PC-9 (cell line): ENCODE results near the gene ERBB4. TPM values are rescaled to one million over a fixed set of nuclear protein-coding genes. Genes with fewer than 3 reads are reported as not detected.

Source experiments
- BruUV-seq: library from RNA; stranded (reverse); fragments of 400-500 nt; replicated peaks from 2 replicates; lab custom pipeline; 2021; lab: Mats Ljungman, UMichigan
- CTCF ChIA-PET: fragments of 300-600 bp; sonication (Branson Sonifier 250); formaldehyde crosslinking; loops from one replicate; lab custom pipeline; 2022; ENCODE audit warnings: antibody characterized with exemption; lab: Charles Lee
- POLR2A ChIA-PET: fragments of 300-600 bp; sonication (Branson Sonifier 250); formaldehyde crosslinking; loops from one replicate; lab custom pipeline; 2022; ENCODE audit warnings: antibody characterized with exemption; ENCODE audit not compliant: unreplicated experiment; lab: Charles Lee
- DNase-seq, 2 experiments: peaks; one replicate each; pipeline versions ENCODE4 v3.0.0 to v3.0.0-alpha.2; 2015 to 2022; ENCODE audit warnings: mixed read lengths in 1 of 2
- H2AFZ ChIP-seq: fragments of 200-600 bp; sonication (generic); 2 replicates; pipeline ENCODE4 v1.8.1; 2017; ENCODE audit warnings: antibody characterized with exemption
- H3F3A ChIP-seq: fragments of 200-600 bp; sonication (generic); 2 replicates; pipeline ENCODE4 v1.8.1; 2017; ENCODE audit warnings: antibody characterized with exemption, mild to moderate bottlenecking, low read depth; ENCODE audit not compliant: insufficient read depth
- H3K27ac ChIP-seq: fragments of 200-600 bp; sonication (generic); 2 replicates; pipeline ENCODE4 v1.6.1; 2016; ENCODE audit warnings: mixed run types
- H3K27me3 ChIP-seq: fragments of 200-600 bp; sonication (generic); 2 replicates; pipeline ENCODE4 v1.6.1; 2016; ENCODE audit warnings: low read depth, mixed run types; ENCODE audit not compliant: insufficient read depth
- H3K36me3 ChIP-seq: fragments of 200-600 bp; sonication (generic); 2 replicates; pipeline ENCODE4 v1.6.1; 2016; ENCODE audit warnings: low read depth, mixed run types
- H3K4me1 ChIP-seq: fragments of 200-600 bp; sonication (generic); replicated peaks from 2 replicates; pipeline ENCODE4 v1.6.1; 2016; ENCODE audit warnings: mixed run types; ENCODE audit not compliant: insufficient read depth
- H3K4me2 ChIP-seq: fragments of 200-600 bp; sonication (generic); 2 replicates; pipeline ENCODE4 v1.6.1; 2017; ENCODE audit warnings: mixed run types
- H3K4me3 ChIP-seq: fragments of 200-600 bp; sonication (generic); 2 replicates; pipeline ENCODE4 v1.6.1; 2016; ENCODE audit warnings: mixed run types
- H3K79me2 ChIP-seq: fragments of 200-600 bp; sonication (generic); 2 replicates; pipeline ENCODE4 v1.6.1; 2017; ENCODE audit warnings: low read depth, mixed run types
- H3K9me2 ChIP-seq: fragments of 200-600 bp; sonication (generic); 2 replicates; pipeline ENCODE4 v1.8.1; 2017; ENCODE audit warnings: mild to moderate bottlenecking; ENCODE audit not compliant: insufficient read depth
- H3K9me3 ChIP-seq: fragments of 200-600 bp; sonication (generic); 2 replicates; pipeline ENCODE4 v1.8.1; 2016; ENCODE audit warnings: low read depth; ENCODE audit not compliant: insufficient read depth
- H4K20me1 ChIP-seq: fragments of 200-600 bp; sonication (generic); 2 replicates; pipeline ENCODE4 v1.8.1; 2017; ENCODE audit not compliant: insufficient read depth
- CTCF ChIP-seq: fragments of 200-600 bp; sonication (generic); conservative IDR thresholded peaks from 2 replicates; pipeline ENCODE4 v1.6.1; 2017; ENCODE audit warnings: mixed run types, antibody characterized with exemption, mild to moderate bottlenecking, moderate library complexity
- EZH2 ChIP-seq: fragments of 200-600 bp; sonication (generic); IDR thresholded peaks from 2 replicates; pipeline ENCODE4 v1.8.0; 2017; ENCODE audit warnings: antibody characterized with exemption, low read depth
- intact Hi-C: fragments of 100-400 bp; cut with micrococcal nuclease; formaldehyde crosslinking; loops from one replicate; pipeline ENCODE4 v1.10.0; 2022; ENCODE audit not compliant: unreplicated experiment
- total RNA-seq: library from RNA; stranded (reverse); gene quantifications from 2 replicates; pipeline ENCODE4 v1.2.3, GENCODE V29; 2021

ERBB4 gene
- total RNA-seq, 1 experiment from 2014 or later: not detected

DNA sequence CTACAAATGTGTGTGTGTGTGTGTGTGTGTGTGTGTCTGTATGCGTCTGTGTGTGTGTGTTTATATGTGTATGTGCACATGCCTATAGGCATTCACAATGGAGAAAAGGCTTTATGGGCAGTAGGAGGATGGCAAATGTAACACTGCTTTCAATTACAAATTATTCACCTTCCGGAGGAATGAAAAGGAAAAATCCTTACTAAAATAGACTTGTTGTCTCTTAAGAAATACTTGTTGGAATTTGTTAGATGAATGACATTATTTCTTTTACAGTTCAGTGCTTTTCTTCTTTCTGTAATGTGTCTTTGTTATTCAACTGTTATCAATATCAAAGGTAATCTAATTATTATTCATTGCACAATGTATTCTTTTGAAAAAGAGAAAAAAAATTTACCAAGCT, 874.3 kb downstream of the ERBB4 start:
- no peaks in the 10 kb centered on the region for H3F3A ChIP-seq
- no peaks in the 10 kb centered on the region for H3K36me3 ChIP-seq
- no peaks in the 10 kb centered on the region for H3K9me2 ChIP-seq
- H4K20me1 ChIP-seq: no peaks in the 10 kb centered on the region
- H2AFZ ChIP-seq: no peak overlapping the region
- intact Hi-C loops: no loop called here
- TF ChIP-seq CTCF (no peak), EZH2 (no peak)
- no TSS peak for BruUV-seq
- no peaks in the 10 kb centered on the region for H3K4me1 ChIP-seq
- H3K4me3 ChIP-seq: no peak overlapping the region
- ChIA-PET POLR2A (no interaction called here), CTCF (no interaction called here)
- DNase-seq: no peak
- no peaks in the 10 kb centered on the region for H3K79me2 ChIP-seq
- no peak overlapping the region for H3K27ac ChIP-seq
- H3K27me3 ChIP-seq: no peaks in the 10 kb centered on the region
- no peak overlapping the region for H3K4me2 ChIP-seq
- H3K9me3 ChIP-seq: no peaks in the 10 kb centered on the region

GRCh38 chr2:211654211-211654780, 884.3 kb downstream of the ERBB4 start:
- H4K20me1 ChIP-seq: no peaks in the 10 kb centered on the region
- no peak overlapping the region for H2AFZ ChIP-seq
- POLR2A ChIA-PET: no interaction called here
- no peaks in the 10 kb centered on the region for H3K9me2 ChIP-seq
- no peak overlapping the region for H3K4me3 ChIP-seq
- no peaks in the 10 kb centered on the region for H3K4me1 ChIP-seq
- H3K4me2 ChIP-seq: no peak overlapping the region
- no peak for TF ChIP-seq CTCF
- TF ChIP-seq EZH2: no peak
- no peak overlapping the region for H3K27ac ChIP-seq
- BruUV-seq: no TSS peak
- no peaks in the 10 kb centered on the region for H3F3A ChIP-seq
- H3K79me2 ChIP-seq: no peaks in the 10 kb centered on the region
- no peaks in the 10 kb centered on the region for H3K9me3 ChIP-seq
- CTCF ChIA-PET: no interaction called here
- DNase-seq: no peak
- no peaks in the 10 kb centered on the region for H3K27me3 ChIP-seq
- H3K36me3 ChIP-seq: no peaks in the 10 kb centered on the region
- intact Hi-C loops: no loop called here

DNA sequence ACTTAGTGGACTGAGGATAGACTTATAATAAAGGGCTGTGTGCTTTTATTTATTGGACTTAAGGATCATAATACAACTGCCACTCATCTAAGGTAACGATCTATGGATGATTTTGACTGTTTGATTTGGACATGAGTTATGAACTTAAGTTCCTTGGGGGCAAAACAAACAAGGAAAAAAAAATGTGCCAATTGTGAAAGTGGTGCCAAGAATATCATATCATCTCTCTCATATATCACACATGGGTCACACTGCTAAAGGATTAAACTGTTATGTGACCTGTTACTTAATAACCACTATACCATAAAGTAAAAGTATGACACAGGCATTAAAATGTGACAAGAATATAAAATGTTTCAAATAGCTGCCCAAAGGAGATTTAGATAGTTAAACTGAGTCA, 886.3 kb downstream of the ERBB4 start:
- Histone ChIP-seq H3K27me3 (no peaks in the 10 kb centered on the region), H3K36me3 (no peaks in the 10 kb centered on the region), H4K20me1 (no peaks in the 10 kb centered on the region), H3K9me2 (no peaks in the 10 kb centered on the region), H2AFZ (0 out of 2 replicates have a peak overlapping the region, but pooled peaks have one; percentile 60), H3F3A (no peaks in the 10 kb centered on the region), H3K9me3 (no peaks in the 10 kb centered on the region), H3K27ac (no peak overlapping the region), H3K4me3 (no peak overlapping the region), H3K79me2 (no peaks in the 10 kb centered on the region), H3K4me1 (no peaks in the 10 kb centered on the region), H3K4me2 (no peak overlapping the region)
- no peak for DNase-seq
- POLR2A ChIA-PET: no interaction called here
- TF ChIP-seq CTCF (no peak), EZH2 (no peak)
- BruUV-seq: no TSS peak
- CTCF ChIA-PET: no interaction called here
- intact Hi-C loops: no loop called here
